Liver (tissue), 9 donors: ENCODE data around the gene LOX. TPM values are rescaled to one million over a fixed set of nuclear protein-coding genes. Genes with fewer than 3 reads are reported as not detected.

Source experiments
- DNase-seq: peaks from one replicate; pipeline ENCODE4 v3.0.0-alpha.2; 2017; ENCODE audit warnings: low spot score
- H3K27ac ChIP-seq, 2 donors: one replicate each; pipeline ENCODE4 v1.7.0; 2013; ENCODE audit warnings: inconsistent platforms in 2 of 2, low read length in 2 of 2, control low read depth in 1 of 2, low read depth in 1 of 2, mild to moderate bottlenecking in 1 of 2
- H3K27me3 ChIP-seq, 4 donors: one replicate each; pipeline versions ENCODE4 v1.6.1 to v1.7.0; 2013; ENCODE audit warnings: low read length in 3 of 4, inconsistent platforms in 1 of 4, mild to moderate bottlenecking in 1 of 4, moderate library complexity in 1 of 4; ENCODE audit not compliant: control insufficient read depth in 4 of 4, insufficient read depth in 4 of 4
- H3K36me3 ChIP-seq, 4 donors: one replicate each; pipeline versions ENCODE4 v1.6.1 to v1.7.0; 2013; ENCODE audit warnings: low read length in 3 of 4, mild to moderate bottlenecking in 3 of 4, low read depth in 1 of 4, moderate library complexity in 1 of 4; ENCODE audit not compliant: control insufficient read depth in 4 of 4, insufficient read depth in 3 of 4
- H3K4me1 ChIP-seq, 4 donors: one replicate each; pipeline versions ENCODE4 v1.6.1 to v1.7.0; 2013; ENCODE audit warnings: low read length in 3 of 4, mild to moderate bottlenecking in 3 of 4, moderate library complexity in 1 of 4; ENCODE audit not compliant: control insufficient read depth in 4 of 4, insufficient read depth in 4 of 4
- H3K4me3 ChIP-seq, 3 donors: one replicate each; pipeline versions ENCODE4 v1.6.1 to v1.7.0; 2013; ENCODE audit warnings: low read length in 3 of 3, control low read depth in 1 of 3, low read depth in 1 of 3, mild to moderate bottlenecking in 1 of 3
- H3K9ac ChIP-seq, 2 donors: one replicate each; pipeline ENCODE4 v1.7.0; 2013; ENCODE audit warnings: low read length in 2 of 2, mild to moderate bottlenecking in 2 of 2, moderate library complexity in 2 of 2, control low read depth in 1 of 2, low read depth in 1 of 2
- H3K9me3 ChIP-seq, 4 donors: one replicate each; pipeline versions ENCODE4 v1.6.1 to v1.7.0; 2013; ENCODE audit warnings: low read length in 3 of 4; ENCODE audit not compliant: control insufficient read depth in 4 of 4
- ATF3 ChIP-seq: IDR thresholded peaks from 2 replicates; pipeline ENCODE4 v1.6.1; 2016; ENCODE audit warnings: antibody characterized with exemption
- CTCF ChIP-seq: fragments of 150-350 bp; IDR thresholded peaks from 2 replicates; pipeline ENCODE4 v1.5.1; 2017; ENCODE audit warnings: improper control_type of control experiment, low read depth, low read length; ENCODE audit not compliant: missing input control
- EGR1 ChIP-seq, 2 donors: IDR thresholded peaks; 2 replicates each; pipeline ENCODE4 v1.6.1; 2016 to 2018; ENCODE audit warnings: antibody characterized with exemption in 2 of 2, low read depth in 2 of 2
- FOXA1 ChIP-seq: IDR thresholded peaks from 2 replicates; pipeline ENCODE4 v1.6.1; 2016; ENCODE audit warnings: antibody characterized with exemption
- FOXA2 ChIP-seq: IDR thresholded peaks from 2 replicates; pipeline ENCODE4 v1.6.1; 2016; ENCODE audit warnings: antibody characterized with exemption
- GABPA ChIP-seq, 2 donors: IDR thresholded peaks in 1 of 2; conservative IDR thresholded peaks in 1 of 2; 2 replicates each; pipeline ENCODE4 v1.6.1; 2016; ENCODE audit warnings: antibody characterized with exemption in 2 of 2, mild to moderate bottlenecking in 1 of 2, moderate library complexity in 1 of 2
- HNF4G ChIP-seq: IDR thresholded peaks from 2 replicates; pipeline ENCODE4 v1.6.1; 2016; ENCODE audit warnings: antibody characterized with exemption
- JUND ChIP-seq, 2 donors: IDR thresholded peaks; 2 replicates each; pipeline ENCODE4 v1.6.1; 2016; ENCODE audit warnings: antibody characterized with exemption in 2 of 2
- NR2F2 ChIP-seq: IDR thresholded peaks from 2 replicates; pipeline ENCODE4 v1.6.1; 2016; ENCODE audit warnings: antibody characterized with exemption
- RAD21 ChIP-seq, 2 donors: IDR thresholded peaks; 2 replicates each; pipeline ENCODE4 v1.6.1; 2016; ENCODE audit warnings: antibody characterized with exemption in 2 of 2, mild to moderate bottlenecking in 2 of 2
- REST ChIP-seq: IDR thresholded peaks from 2 replicates; pipeline ENCODE4 v1.6.1; 2016; ENCODE audit warnings: antibody characterized with exemption, mild to moderate bottlenecking
- RXRA ChIP-seq, 2 donors: IDR thresholded peaks; 2 replicates each; pipeline ENCODE4 v1.6.1; 2017 to 2018; ENCODE audit warnings: antibody characterized with exemption in 2 of 2, mild to moderate bottlenecking in 1 of 2
- TAF1 ChIP-seq: conservative IDR thresholded peaks from 2 replicates; pipeline ENCODE4 v1.6.1; 2016; ENCODE audit warnings: antibody characterized with exemption, mild to moderate bottlenecking
- YY1 ChIP-seq: IDR thresholded peaks from 2 replicates; pipeline ENCODE4 v1.6.1; 2016; ENCODE audit warnings: antibody characterized with exemption, mild to moderate bottlenecking
- WGBS: extraction: QIAGEN DNeasy Blood & Tissue Kit; methylation state at CpG from one replicate; pipeline ENCODE4 v1.1.7; 2013; 5-methylcytosine and 5-hydroxymethylcytosine counted together
- polyA plus RNA-seq, 2 donors: library from polyadenylated mRNA; stranded (reverse) in 1 of 2; unstranded in 1 of 2; fragments of 200-250 nt in 1 of 2; fragments of >200 nt in 1 of 2; fragmentation: Nextera tagmentation in 1 of 2; extraction: Ambion mirVana in 1 of 2; gene quantifications; one replicate each; pipeline versions ENCODE4 v1.2.1 to v1.2.3, GENCODE V29; 2013 to 2015
- total RNA-seq, 2 donors: library from RNA; depleted of rRNA; stranded (reverse); fragments of >200 nt; gene quantifications; one replicate each; pipeline ENCODE4 v1.2.3, GENCODE V29; 2014
- donor health status: healthy.
- donor health status: healthy.
- donor health status: healthy.
- donor health status: healthy.
- donor health status: healthy.

LOX gene
- total and polyA plus RNA-seq, 4 donors: 0.42 to 2.2 (median 0.92) TPM

- H3K27me3 ChIP-seq: no peaks in the 10 kb centered on the region
- no peak overlapping the region for H3K9ac ChIP-seq
- no peaks in the 10 kb centered on the region for H3K9me3 ChIP-seq
- H3K4me1 ChIP-seq: no peaks in the 10 kb centered on the region
- TF ChIP-seq YY1 (no peak), CTCF (peak; percentile 50), RAD21 (IDR thresholded peaks at IDR 0.05) (peak; percentile 79 to 81)
- DNase-seq: no peak
- WGBS: 24% methylated on average over 4 of the region's 4 CpGs
- no peak overlapping the region for H3K4me3 ChIP-seq
- no peak overlapping the region for H3K27ac ChIP-seq
- H3K36me3 ChIP-seq: no peaks in the 10 kb centered on the region
These were observed 23.7 kb upstream of the LOX start for GRCh38 chr5:122101636-122102285.

- Histone ChIP-seq H3K36me3 (no peaks in the 10 kb centered on the region), H3K27ac (no peak overlapping the region), H3K9ac (no peak overlapping the region), H3K27me3 (no peaks in the 10 kb centered on the region), H3K4me3 (no peak overlapping the region), H3K4me1 (no peaks in the 10 kb centered on the region), H3K9me3 (no peaks in the 10 kb centered on the region)
- TF ChIP-seq EGR1 (IDR thresholded peaks at IDR 0.05; ENCODE audit: low read depth in 2 of 2): no peak
- no peak for DNase-seq
- 84% methylated on average over 6 of the region's 6 CpGs for WGBS
These were observed 21.2 kb upstream of the LOX start for GRCh38 chr5:122099060-122099790.

- Histone ChIP-seq H3K4me3 (no peak overlapping the region), H3K27ac (no peak overlapping the region), H3K9ac (no peak overlapping the region), H3K4me1 (no peaks in the 10 kb centered on the region), H3K36me3 (no peaks in the 10 kb centered on the region), H3K27me3 (no peaks in the 10 kb centered on the region), H3K9me3 (no peaks in the 10 kb centered on the region)
- TF ChIP-seq YY1 (no peak), JUND (IDR thresholded peaks at IDR 0.05) (no peak), REST (no peak), RAD21 (IDR thresholded peaks at IDR 0.05) (no peak), TAF1 (no peak), CTCF (no peak), FOXA1 (no peak), RXRA (IDR thresholded peaks at IDR 0.05) (no peak), FOXA2 (no peak), GABPA (IDR thresholded peaks at IDR 0.05 in 1 of 2, conservative IDR thresholded peaks at IDR 0.05 in 1 of 2) (no peak), HNF4G (no peak), ATF3 (no peak), NR2F2 (no peak)
- DNase-seq: no peak
- whole genome bisulfite sequencing: 92% methylated on average over 1 of the region's 1 CpG
These were observed 19.3 kb upstream of the LOX start for GRCh38 chr5:122097391-122097790.
